Karpas-422 (cell line): Measurements from ENCODE around the gene ZSWIM9. TPM values are rescaled to one million over a fixed set of nuclear protein-coding genes. Genes with fewer than 3 reads are reported as not detected.

Source experiments
- DNase-seq: peaks from one replicate; pipeline ENCODE4 v3.0.0-alpha.2; 2015
- H2AFZ ChIP-seq: fragments of 200-600 bp; sonication (generic); 2 replicates; pipeline ENCODE4 v1.6.1; 2014; ENCODE audit warnings: antibody characterized with exemption, low read length, mixed read lengths
- H3K27ac ChIP-seq: fragments of 200-600 bp; sonication (generic); 2 replicates; pipeline ENCODE4 v1.5.1; 2014; ENCODE audit warnings: mild to moderate bottlenecking, low read length, moderate library complexity
- H3K27me3 ChIP-seq: fragments of 200-600 bp; sonication (generic); 2 replicates; pipeline ENCODE4 v1.6.1; 2014; ENCODE audit warnings: low read length, mixed read lengths
- H3K36me3 ChIP-seq: fragments of 200-600 bp; sonication (generic); 2 replicates; pipeline ENCODE4 v1.6.1; 2014; ENCODE audit warnings: low read length, mixed read lengths; ENCODE audit not compliant: insufficient read depth
- H3K4me1 ChIP-seq: fragments of 200-600 bp; sonication (generic); 2 replicates; pipeline ENCODE4 v1.6.1; 2014; ENCODE audit warnings: mild to moderate bottlenecking, low read length, mixed read lengths
- H3K4me2 ChIP-seq: fragments of 200-600 bp; sonication (generic); 2 replicates; pipeline ENCODE4 v1.6.1; 2014; ENCODE audit warnings: low read length, low read depth, mild to moderate bottlenecking; ENCODE audit not compliant: poor library complexity, severe bottlenecking
- H3K4me3 ChIP-seq: fragments of 200-600 bp; sonication (generic); 2 replicates; pipeline ENCODE4 v1.5.1; 2014; ENCODE audit warnings: mild to moderate bottlenecking, antibody characterized with exemption, low read length, mixed read lengths
- H3K79me2 ChIP-seq: fragments of 200-600 bp; sonication (generic); 2 replicates; pipeline ENCODE4 v1.6.1; 2014; ENCODE audit warnings: mild to moderate bottlenecking, low read length, mixed read lengths
- H3K9ac ChIP-seq: fragments of 200-600 bp; sonication (generic); 2 replicates; pipeline ENCODE4 v1.6.0; 2014; ENCODE audit warnings: low read length
- H3K9me2 ChIP-seq: fragments of 200-600 bp; sonication (generic), shearing (Covaris generic); replicated peaks from 2 replicates; pipeline ENCODE4 v1.6.0; 2014; ENCODE audit warnings: mild to moderate bottlenecking, low read length, moderate library complexity; ENCODE audit not compliant: insufficient read depth
- H3K9me3 ChIP-seq: fragments of 300-700, 200-600 bp; sonication (generic); 2 replicates; pipeline ENCODE4 v1.6.1; 2014; ENCODE audit warnings: low read length, mixed read lengths
- H4K20me1 ChIP-seq: fragments of 200-600 bp; sonication (generic); 2 replicates; pipeline ENCODE4 v1.6.1; 2014; ENCODE audit warnings: mild to moderate bottlenecking, antibody characterized with exemption, low read length, low read depth; ENCODE audit not compliant: insufficient read depth
- total RNA-seq: library from RNA; depleted of rRNA; stranded (reverse); fragments of >200 nt; shearing (Covaris generic); gene quantifications from 2 replicates; pipeline ENCODE4 v1.2.3, GENCODE V29; 2014; ENCODE audit warnings: low replicate concordance

Gene ZSWIM9
- total RNA-seq, 1 experiment from 2014 or later, result 2.3 TPM

GRCh38 chr19:48181505-48181904, 11.0 kb downstream of the ZSWIM9 start:
- Histone ChIP-seq H3K79me2 (no peaks in the 10 kb centered on the region), H3K9me2 (no peaks in the 10 kb centered on the region), H2AFZ (no peak overlapping the region), H3K9ac (no peak overlapping the region), H3K27ac (no peak overlapping the region), H3K36me3 (peaks cover 26% of the 10 kb centered on the region), H3K9me3 (peaks cover 9% of the 10 kb centered on the region; the same call in 1 of the 2 replicates), H4K20me1 (no peaks in the 10 kb centered on the region), H3K27me3 (no peaks in the 10 kb centered on the region), H3K4me3 (no peak overlapping the region), H3K4me1 (peaks cover 44% of the 10 kb centered on the region), H3K4me2 (no peak overlapping the region)
- no peak for DNase-seq

GRCh38 chr19:48182434-48182833, 12.0 kb downstream of the ZSWIM9 start:
- Histone ChIP-seq H2AFZ (no peak overlapping the region), H3K4me2 (no peak overlapping the region), H3K4me3 (no peak overlapping the region), H3K27ac (no peak overlapping the region), H3K4me1 (peaks cover 50% of the 10 kb centered on the region), H3K9me3 (peaks cover 9% of the 10 kb centered on the region; the same call in 1 of the 2 replicates), H4K20me1 (no peaks in the 10 kb centered on the region), H3K36me3 (peaks cover 26% of the 10 kb centered on the region), H3K9me2 (no peaks in the 10 kb centered on the region), H3K9ac (no peak overlapping the region), H3K79me2 (no peaks in the 10 kb centered on the region), H3K27me3 (no peaks in the 10 kb centered on the region)
- no peak for DNase-seq

GRCh38 chr19:48183356-48183755, 12.9 kb downstream of the ZSWIM9 start:
- Histone ChIP-seq H3K4me1 (peaks cover 53% of the 10 kb centered on the region), H3K9ac (0 out of 2 replicates have a peak overlapping the region, but pooled peaks have one; percentile 16), H3K9me3 (peaks cover 9% of the 10 kb centered on the region; the same call in 1 of the 2 replicates), H3K27ac (peak overlapping the region; percentile 100), H4K20me1 (no peaks in the 10 kb centered on the region), H2AFZ (no peak overlapping the region), H3K4me2 (peak overlapping the region; percentile 15), H3K36me3 (peaks cover 29% of the 10 kb centered on the region), H3K27me3 (no peaks in the 10 kb centered on the region), H3K4me3 (no peak overlapping the region), H3K9me2 (no peaks in the 10 kb centered on the region), H3K79me2 (no peaks in the 10 kb centered on the region)
- peak; percentile 71 for DNase-seq

GRCh38 chr19:48186015-48186414, 15.5 kb downstream of the ZSWIM9 start:
- Histone ChIP-seq H3K9me2 (no peaks in the 10 kb centered on the region), H3K4me3 (peak overlapping the region; percentile 25), H3K79me2 (no peaks in the 10 kb centered on the region), H3K9ac (peak overlapping the region; percentile 59), H3K27ac (peak overlapping the region; percentile 100), H3K27me3 (no peaks in the 10 kb centered on the region), H3K36me3 (peaks cover 39% of the 10 kb centered on the region), H4K20me1 (no peaks in the 10 kb centered on the region), H3K4me2 (peak overlapping the region; percentile 71), H2AFZ (no peak overlapping the region), H3K4me1 (peaks cover 65% of the 10 kb centered on the region), H3K9me3 (peaks cover 12% of the 10 kb centered on the region; the same call in 1 of the 2 replicates)
- DNase-seq, result peak; percentile 82

- H3K4me1 ChIP-seq, result peaks cover 67% of the 10 kb centered on the region
- peak overlapping the region; percentile 47 for H3K4me3 ChIP-seq
- H2AFZ ChIP-seq, result no peak overlapping the region
- H3K9ac ChIP-seq, result peak overlapping the region; percentile 73
- H4K20me1 ChIP-seq, result no peaks in the 10 kb centered on the region
- peak overlapping the region; percentile 100 for H3K27ac ChIP-seq
- H3K36me3 ChIP-seq, result peaks cover 35% of the 10 kb centered on the region
- H3K27me3 ChIP-seq, result no peaks in the 10 kb centered on the region
- no peaks in the 10 kb centered on the region for H3K9me2 ChIP-seq
- DNase-seq, result peak; percentile 97
- H3K79me2 ChIP-seq, result peaks cover 2% of the 10 kb centered on the region; the same call in 1 of the 2 replicates
- H3K4me2 ChIP-seq, result peak overlapping the region; percentile 71
- peaks cover 7% of the 10 kb centered on the region; the same call in 1 of the 2 replicates for H3K9me3 ChIP-seq
These were observed 16.1 kb downstream of the ZSWIM9 start for GRCh38 chr19:48186541-48186991.

GRCh38 chr19:48190288-48190884, 19.9 kb downstream of the ZSWIM9 start:
- Histone ChIP-seq H3K4me3 (no peak overlapping the region), H3K27me3 (no peaks in the 10 kb centered on the region), H3K4me2 (no peak overlapping the region), H3K79me2 (peaks cover 6% of the 10 kb centered on the region; the same call in 1 of the 2 replicates), H3K4me1 (peaks cover 64% of the 10 kb centered on the region), H4K20me1 (no peaks in the 10 kb centered on the region), H3K36me3 (peaks cover 26% of the 10 kb centered on the region), H2AFZ (no peak overlapping the region), H3K9me3 (peaks cover 4% of the 10 kb centered on the region; the same call in 1 of the 2 replicates), H3K9me2 (no peaks in the 10 kb centered on the region), H3K9ac (no peak overlapping the region), H3K27ac (peak overlapping the region; percentile 79)
- DNase-seq, result peak; percentile 81

GRCh38 chr19:48190885-48191284, 20.4 kb downstream of the ZSWIM9 start:
- no peaks in the 10 kb centered on the region for H3K9me2 ChIP-seq
- H3K4me3 ChIP-seq, result no peak overlapping the region
- H3K79me2 ChIP-seq, result peaks cover 6% of the 10 kb centered on the region; the same call in 1 of the 2 replicates
- DNase-seq, result no peak
- no peak overlapping the region for H3K4me2 ChIP-seq
- H3K27me3 ChIP-seq, result no peaks in the 10 kb centered on the region
- peaks cover 59% of the 10 kb centered on the region for H3K4me1 ChIP-seq
- H4K20me1 ChIP-seq, result no peaks in the 10 kb centered on the region
- H3K9ac ChIP-seq, result no peak overlapping the region
- peak overlapping the region; percentile 79 for H3K27ac ChIP-seq
- H3K36me3 ChIP-seq, result peaks cover 26% of the 10 kb centered on the region
- H2AFZ ChIP-seq, result no peak overlapping the region
- H3K9me3 ChIP-seq, result peaks cover 4% of the 10 kb centered on the region; the same call in 1 of the 2 replicates

GRCh38 chr19:48192750-48193149, 22.3 kb downstream of the ZSWIM9 start:
- DNase-seq, result no peak
- Histone ChIP-seq H4K20me1 (no peaks in the 10 kb centered on the region), H3K27me3 (no peaks in the 10 kb centered on the region), H3K9ac (no peak overlapping the region), H3K9me3 (peaks cover 4% of the 10 kb centered on the region; the same call in 1 of the 2 replicates), H3K4me1 (peaks cover 43% of the 10 kb centered on the region), H3K4me3 (no peak overlapping the region), H2AFZ (no peak overlapping the region), H3K79me2 (peaks cover 6% of the 10 kb centered on the region; the same call in 1 of the 2 replicates), H3K27ac (peak overlapping the region; percentile 80), H3K9me2 (no peaks in the 10 kb centered on the region), H3K4me2 (no peak overlapping the region), H3K36me3 (peaks cover 26% of the 10 kb centered on the region)
